HG03571 (cell line): ENCODE measurements around the gene B3GALT6.
A peak's percentile ranks its signal among the peaks of the same experiment; 100 is the strongest.

ENCODE experiments used
- ATAC-seq: cut with Tn5 transposase; IDR thresholded peaks from one replicate; pipeline ENCODE4 v1.9.1; 2021; ENCODE audit not compliant: unreplicated experiment

Gene B3GALT6

DNA sequence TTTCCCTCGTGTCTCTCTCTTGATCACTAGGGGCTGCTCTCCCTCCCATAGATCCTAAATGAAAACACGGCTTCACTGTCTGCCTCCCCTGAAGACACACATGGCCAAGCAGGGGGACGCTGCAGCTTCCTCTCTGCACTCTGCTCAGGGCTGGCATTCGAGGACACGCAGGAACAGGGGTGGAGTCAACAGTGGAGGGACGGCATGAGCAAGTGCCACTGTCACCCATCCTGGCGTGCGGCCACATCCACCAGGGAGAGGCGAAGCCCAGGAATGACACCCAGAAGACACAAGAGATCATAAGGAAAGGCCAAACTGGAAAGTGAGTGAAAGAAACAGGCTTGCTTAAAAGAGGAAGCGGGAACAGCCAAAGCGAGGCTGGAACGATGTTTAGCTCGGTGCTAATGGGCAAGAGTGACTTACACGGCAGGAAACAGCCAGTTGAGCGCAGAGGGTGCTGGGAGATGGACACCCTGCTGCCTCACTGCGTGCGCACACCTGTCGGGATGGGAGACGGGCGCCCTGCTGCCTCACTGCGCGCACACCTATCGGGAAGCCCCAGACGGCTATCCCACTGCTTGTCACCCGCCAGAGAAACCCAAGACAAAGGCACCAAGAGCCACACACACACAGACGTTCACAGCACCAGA lies 28.0 kb downstream of the B3GALT6 start:
- no peak for ATAC-seq

DNA sequence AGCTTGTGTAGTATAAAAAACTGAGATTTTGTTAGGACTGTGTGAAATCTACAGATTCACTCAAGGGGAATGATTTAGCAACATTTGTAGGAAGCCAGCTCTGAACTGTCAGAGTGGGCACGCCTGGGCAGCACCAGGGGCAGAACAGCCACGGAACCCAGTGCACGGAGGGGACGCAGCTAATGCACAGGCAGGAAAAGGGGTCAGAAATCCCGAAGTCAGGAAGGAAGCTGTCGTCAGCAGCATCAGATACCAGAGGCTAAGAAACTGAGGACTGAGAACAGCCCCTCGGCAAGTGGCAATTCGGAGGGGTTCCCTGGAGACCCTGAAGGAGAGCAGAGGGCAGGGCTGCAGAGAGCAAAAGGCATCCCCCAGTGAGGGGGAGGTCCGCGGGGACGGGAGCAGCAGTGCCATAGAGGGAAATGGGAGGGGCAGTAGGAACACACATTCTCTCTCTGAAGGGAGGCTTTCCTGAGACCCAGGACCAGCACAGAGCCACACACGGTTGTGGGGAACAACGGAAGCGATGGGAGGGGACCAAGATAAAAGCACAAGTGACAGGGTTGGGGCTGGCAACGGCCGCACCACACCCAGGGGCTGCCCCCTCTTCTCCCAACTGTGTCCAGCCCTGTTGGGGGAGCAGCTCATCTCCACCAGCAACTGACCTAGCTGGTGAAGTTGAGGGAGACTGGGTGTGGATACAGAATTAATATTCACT lies 29.0 kb downstream of the B3GALT6 start:
- no peak for ATAC-seq

GRCh38 chr1:1262071-1262470 lies 30.0 kb downstream of the B3GALT6 start:
- no peak for ATAC-seq

GRCh38 chr1:1262758-1263157 lies 30.7 kb downstream of the B3GALT6 start:
- no peak for ATAC-seq

GRCh38 chr1:1264026-1264425 lies 32.0 kb downstream of the B3GALT6 start:
- no peak for ATAC-seq

GRCh38 chr1:1264868-1265272 lies 32.8 kb downstream of the B3GALT6 start:
- no peak for ATAC-seq

DNA sequence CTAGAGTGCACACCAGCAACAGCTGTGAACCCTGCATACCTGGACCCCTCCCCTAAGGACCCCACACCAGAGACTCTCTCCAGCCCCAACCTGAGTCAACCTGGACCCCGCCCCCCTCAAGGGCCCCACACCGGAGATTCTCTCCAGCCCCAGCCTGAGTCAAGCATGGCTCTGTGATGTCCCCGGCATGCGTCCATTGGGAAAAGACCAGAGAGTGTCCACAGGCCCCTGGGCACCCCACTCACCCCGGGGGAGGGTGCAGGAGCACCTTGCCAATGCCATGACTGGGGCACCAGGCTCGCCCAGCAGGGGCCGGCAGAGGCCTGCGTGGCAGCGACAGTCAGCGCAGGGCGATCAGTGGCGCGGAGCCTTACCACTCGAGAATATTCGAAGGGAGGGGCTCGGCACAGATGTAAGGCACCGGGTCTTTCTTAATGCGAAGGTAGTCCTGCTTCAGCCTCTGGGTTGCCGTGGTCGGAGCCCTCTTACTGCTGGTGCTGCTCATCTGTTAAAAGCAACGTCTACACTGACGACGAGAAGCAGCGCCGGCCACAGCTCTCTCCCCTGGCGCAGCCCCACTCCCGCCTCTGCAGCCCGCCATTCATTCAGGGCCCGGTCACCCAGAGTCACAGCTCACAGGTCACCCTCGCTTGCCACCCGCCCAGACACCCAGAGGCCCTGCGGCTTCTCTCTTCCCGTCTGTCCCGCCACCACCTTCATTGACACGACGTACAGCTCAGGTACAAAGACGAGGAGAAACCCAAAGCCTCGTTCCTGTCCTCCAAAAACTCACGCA lies 35.6 kb downstream of the B3GALT6 start:
- ATAC-seq: no peak

- no peak for ATAC-seq
These were observed 36.2 kb downstream of the B3GALT6 start for GRCh38 chr1:1268284-1268682.

GRCh38 chr1:1270813-1271212 lies 38.8 kb downstream of the B3GALT6 start:
- no peak for ATAC-seq

- ATAC-seq: no peak
These were observed 40.5 kb downstream of the B3GALT6 start for GRCh38 chr1:1272341-1273208.

- ATAC-seq: peak; percentile 9
These were observed 41.1 kb downstream of the B3GALT6 start for GRCh38 chr1:1273209-1273511.

DNA sequence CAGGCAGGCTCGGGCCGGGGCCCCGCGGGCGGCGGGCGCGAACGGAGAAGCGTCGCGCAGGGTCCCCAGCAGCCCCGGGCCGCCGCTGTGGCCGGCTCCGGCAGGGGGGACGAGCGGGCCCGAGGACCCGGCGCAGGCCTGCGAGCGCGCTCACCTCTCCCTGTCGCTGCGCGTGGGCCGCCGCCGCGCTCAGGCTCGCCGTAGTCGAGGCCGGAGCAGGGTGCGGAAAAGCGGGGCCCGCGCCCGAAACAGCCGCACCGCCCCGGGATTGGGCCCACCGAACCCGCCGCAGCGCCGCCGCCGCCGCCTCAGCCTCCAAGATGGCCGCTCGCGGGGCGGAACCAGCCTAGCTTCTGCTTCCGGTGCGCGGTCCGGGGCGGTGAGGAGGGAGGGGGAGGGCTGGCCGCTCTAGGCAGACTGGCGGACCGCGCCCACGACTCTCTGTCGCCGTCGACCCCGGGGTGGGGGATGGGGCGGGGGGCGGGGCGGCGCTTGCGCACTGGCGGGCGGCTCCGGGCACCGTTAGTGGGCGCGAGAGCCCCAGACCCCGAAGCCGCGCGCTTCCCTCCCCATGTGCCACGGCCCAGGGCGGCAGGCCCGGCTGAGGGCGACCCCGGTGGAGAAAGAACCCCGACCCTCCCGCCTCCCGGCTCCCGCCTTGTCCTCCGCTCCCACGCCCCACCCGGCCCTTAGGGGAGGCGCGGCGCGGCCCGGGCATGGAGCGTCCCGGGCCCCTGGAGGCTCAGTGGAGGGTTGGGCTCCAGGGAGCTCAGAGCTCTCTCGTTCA lies 41.7 kb downstream of the B3GALT6 start, which contains the start of gene UBE2J2:
TSS of gene UBE2J2 (minus strand) at position 343 of the 787 bp plus-strand sequence. CDS start 5,862 bp downstream, outside the sequence.
- peak; percentile 70 for ATAC-seq

GRCh38 chr1:1274299-1274930 lies 42.4 kb downstream of the B3GALT6 start:
- ATAC-seq: no peak

DNA sequence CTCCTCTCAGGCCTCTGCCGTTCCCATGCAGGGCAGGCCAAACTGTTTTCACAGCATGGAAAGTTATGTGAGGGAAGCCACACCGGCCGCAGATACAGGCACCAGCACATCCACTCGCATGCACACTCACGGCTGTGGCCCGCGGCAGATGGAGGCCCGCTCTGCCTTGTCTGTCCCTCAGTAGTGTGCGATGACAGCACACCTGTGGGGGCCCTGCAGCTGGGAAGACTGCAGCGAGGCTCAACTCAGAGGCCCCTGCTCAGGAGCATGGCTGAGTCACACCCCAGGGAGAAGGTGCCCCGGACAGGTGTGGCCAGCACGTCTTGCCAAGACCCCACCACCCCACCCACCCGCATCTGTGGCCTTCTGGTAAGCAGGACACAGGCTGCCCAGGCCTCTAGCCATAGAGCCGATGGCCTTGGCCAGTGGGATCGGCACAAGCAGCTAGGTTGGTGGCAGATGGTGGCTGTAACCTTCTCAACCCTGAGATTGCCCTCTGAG lies 42.9 kb downstream of the B3GALT6 start:
- no peak for ATAC-seq

- ATAC-seq: no peak
These were observed 43.8 kb downstream of the B3GALT6 start for GRCh38 chr1:1275836-1276235.

- ATAC-seq: no peak
These were observed 46.6 kb downstream of the B3GALT6 start for GRCh38 chr1:1278620-1279019.

DNA sequence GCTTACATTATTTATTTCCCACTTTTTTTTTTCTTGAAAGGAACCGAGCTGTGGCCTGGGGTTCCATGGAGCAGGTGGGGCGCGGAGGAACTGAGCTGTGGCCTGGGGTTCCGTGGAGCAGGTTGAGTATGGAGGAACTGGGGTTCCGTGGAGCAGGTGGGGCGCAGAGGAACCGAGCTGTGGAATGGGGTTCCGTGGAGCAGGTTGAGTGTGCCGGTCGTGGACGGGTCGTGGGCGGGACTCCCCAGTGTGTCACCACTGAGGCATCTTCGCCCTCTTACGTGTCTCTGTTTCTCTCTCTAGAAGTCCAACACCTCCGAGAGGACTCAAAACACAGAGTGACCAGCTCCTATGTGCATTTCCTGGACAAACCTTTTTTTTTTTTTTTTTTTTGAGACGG lies 47.0 kb downstream of the B3GALT6 start:
- ATAC-seq: no peak

DNA sequence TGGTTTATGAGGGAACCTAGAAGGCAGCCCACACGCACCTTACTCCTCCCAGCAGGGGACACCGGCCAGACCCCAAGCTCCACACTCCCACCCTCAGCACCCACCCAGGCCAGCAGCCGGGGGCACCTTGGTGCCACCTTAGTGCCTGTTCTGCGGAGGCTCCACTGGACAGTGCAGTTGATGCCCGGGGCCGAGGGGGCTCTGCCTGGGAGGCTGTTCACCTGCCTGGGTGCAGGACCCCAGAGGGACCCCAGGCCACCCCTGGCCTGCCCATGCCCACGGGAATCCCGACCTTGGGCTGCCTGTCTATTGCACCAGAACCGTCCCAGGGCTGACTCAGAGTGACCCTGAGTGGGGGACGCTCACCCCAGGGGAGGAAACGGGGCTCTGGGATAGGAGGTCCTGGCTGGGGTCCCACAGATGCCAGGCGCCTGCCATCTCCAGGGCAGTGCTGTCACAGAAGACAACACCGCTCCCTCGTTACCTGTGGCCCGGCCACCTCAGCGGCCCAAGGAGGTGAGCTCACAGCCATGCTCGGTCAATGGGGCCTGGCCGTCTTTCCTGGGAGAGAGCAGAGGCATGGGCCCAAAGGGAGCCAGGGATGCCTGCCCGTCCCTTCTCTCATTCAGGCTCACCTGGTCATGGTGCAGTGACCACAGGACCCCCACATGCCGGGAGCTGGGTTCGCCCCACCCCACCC lies 48.9 kb downstream of the B3GALT6 start:
- ATAC-seq: no peak
